ENCODE measurements around the gene NPHP1. TPM values are rescaled to one million over a fixed set of nuclear protein-coding genes. Genes with fewer than 3 reads are reported as not detected.

Gene NPHP1
- total and polyA plus RNA-seq, 2 of the 4 experiments (the other 2 are of a cell fraction), result 1.8 to 2.5 TPM

- intact Hi-C loops (cut with micrococcal nuclease), result loop anchor here (2.0 to 5.0 kb wide), 2 partner anchors 19 to 36 kb away; partner anchors contain the start of gene MALL
- Histone ChIP-seq H4K8ac (ENCODE audit: low read depth in 2 of 2, low read length in 2 of 2) (no peak overlapping the region), H2AK9ac (replicated peaks; ENCODE audit: low read depth, low read length, poor library complexity) (no peak overlapping the region), H3K4me1 (ENCODE audit: control insufficient read depth, insufficient read depth, low read length) (peaks cover 3% of the 10 kb centered on the region), H3K18ac (ENCODE audit: low read depth, low read length) (no peak overlapping the region), H2BK15ac (ENCODE audit: low read depth, low read length) (no peak overlapping the region), H3K9me3 (ENCODE audit: control insufficient read depth, insufficient read depth, low read length) (peaks cover 3% of the 10 kb centered on the region), H3K4ac (ENCODE audit: low read depth, low read length) (no peak overlapping the region), H4K91ac (ENCODE audit: insufficient read depth, low read depth, low read length) (no peak overlapping the region), H2BK20ac (ENCODE audit: low read depth, low read length) (no peak overlapping the region), H3K27me3 (ENCODE audit: control insufficient read depth, insufficient read depth, low read length) (no peaks in the 10 kb centered on the region), H2AFZ (replicated peaks; ENCODE audit: low read length, poor library complexity) (no peak overlapping the region), H3K9ac (ENCODE audit: low read depth, low read length) (no peak overlapping the region), H4K5ac (ENCODE audit: low read depth, low read length) (no peak overlapping the region), H2AK5ac (ENCODE audit: low read depth, low read length) (no peak overlapping the region), H2BK120ac (ENCODE audit: low read depth, low read length) (no peak overlapping the region), H3K23ac (ENCODE audit: low read depth, low read length) (no peak overlapping the region), H3K4me2 (ENCODE audit: low read depth, low read length) (no peak overlapping the region), H3K9me1 (ENCODE audit: insufficient read depth, low read length) (peaks cover 3% of the 10 kb centered on the region), H3K27ac (ENCODE audit: insufficient read depth, low read length) (no peak overlapping the region), H3K4me3 (ENCODE audit: insufficient read depth, low read depth, low read length) (no peak overlapping the region), H3K79me1 (ENCODE audit: low read depth in 1 of 2, low read length in 2 of 2) (no peaks in the 10 kb centered on the region), H3K14ac (replicated peaks; ENCODE audit: low read depth, low read length) (no peak overlapping the region), H4K20me1 (ENCODE audit: insufficient read depth, low read length) (no peaks in the 10 kb centered on the region), H3K36me3 (ENCODE audit: control insufficient read depth, insufficient read depth, low read length) (no peaks in the 10 kb centered on the region), H2BK5ac (ENCODE audit: low read depth, low read length, poor library complexity, severe bottlenecking) (no peak overlapping the region), H3K56ac (ENCODE audit: extremely low read depth, insufficient read depth, low read length) (no peak overlapping the region)
- dilution Hi-C loops (cut with HindIII; ENCODE audit: low sequenced_read_pairs, unreplicated experiment), result no loop called here
- POLR2A ChIA-PET (ENCODE audit: unreplicated experiment), result no interaction called here
- CTCF ChIA-PET, result no interaction called here
- ATAC-seq (ENCODE audit: low read depth), result no peak
- no TSS peak for BruUV-seq (replicated peaks)
- peak; percentile 47 for DNase-seq
- WGBS, 2 experiments (ENCODE audit: extremely low coverage in 2 of 2, insufficient read length in 1 of 2), result no CpG with 5 or more reads among the region's 2 CpGs
- TF ChIP-seq MAZ (IDR thresholded peaks at IDR 0.05; ENCODE audit: borderline replicate concordance, low read depth, low read length) (no peak), RCOR1 (IDR thresholded peaks at IDR 0.05; ENCODE audit: insufficient replicate concordance, low read length) (no peak), RAD21 (IDR thresholded peaks at IDR 0.05; ENCODE audit: low read length) (no peak), SMC3 (IDR thresholded peaks at IDR 0.05; ENCODE audit: low read depth, low read length) (no peak), FOS (IDR thresholded peaks at IDR 0.05; ENCODE audit: low read depth, low read length) (no peak), CEBPB (IDR thresholded peaks at IDR 0.05; ENCODE audit: low read depth, low read length) (no peak), MAFK (IDR thresholded peaks at IDR 0.05; ENCODE audit: low read depth, low read length) (no peak), CHD1 (IDR thresholded peaks at IDR 0.05; ENCODE audit: low read depth, low read length) (no peak), RFX5 (IDR thresholded peaks at IDR 0.05; ENCODE audit: low read depth, low read length) (no peak), USF2 (IDR thresholded peaks at IDR 0.05; ENCODE audit: low read depth, low read length) (no peak), BHLHE40 (IDR thresholded peaks at IDR 0.05; ENCODE audit: low read depth, low read length) (no peak), MXI1 (IDR thresholded peaks at IDR 0.05; ENCODE audit: borderline replicate concordance, low read depth, low read length) (no peak), POLR2A (IDR thresholded peaks at IDR 0.05; ENCODE audit: low read depth, low read length) (no peak), CTCF (conservative IDR thresholded peaks at IDR 0.05; ENCODE audit: low read depth, low read length) (no peak), NFE2L2 (IDR thresholded peaks at IDR 0.05; ENCODE audit: low read depth, low read length) (no peak), ELK1 (IDR thresholded peaks at IDR 0.05; ENCODE audit: borderline replicate concordance, low read depth, low read length) (no peak)
- in situ Hi-C loops (cut with MboI; ENCODE audit: low sequenced_read_pairs), result no loop called here
Observed at GRCh38 chr2:110153416-110153815, 51.4 kb downstream of the NPHP1 start.
